NCI-H226 (cell line): ENCODE data around the gene ERMN.
A peak's percentile ranks its signal among the peaks of the same experiment; 100 is the strongest.

Experiments used
- DNase-seq: peaks from one replicate; pipeline ENCODE4 v3.0.0-alpha.2; 2015

Gene ERMN

GRCh38 chr2:157327621-157328500 lies 2.2 kb upstream of the ERMN start:
- DNase-seq: peak; percentile 49

- no peak for DNase-seq
These were observed 1.6 kb upstream of the ERMN start for GRCh38 chr2:157327200-157327599.

GRCh38 chr2:157326698-157327097 lies 1.1 kb upstream of the ERMN start:
- no peak for DNase-seq

- DNase-seq: peak; percentile 67
These were observed 1.2 kb downstream of the ERMN start for GRCh38 chr2:157324331-157324843.

DNA sequence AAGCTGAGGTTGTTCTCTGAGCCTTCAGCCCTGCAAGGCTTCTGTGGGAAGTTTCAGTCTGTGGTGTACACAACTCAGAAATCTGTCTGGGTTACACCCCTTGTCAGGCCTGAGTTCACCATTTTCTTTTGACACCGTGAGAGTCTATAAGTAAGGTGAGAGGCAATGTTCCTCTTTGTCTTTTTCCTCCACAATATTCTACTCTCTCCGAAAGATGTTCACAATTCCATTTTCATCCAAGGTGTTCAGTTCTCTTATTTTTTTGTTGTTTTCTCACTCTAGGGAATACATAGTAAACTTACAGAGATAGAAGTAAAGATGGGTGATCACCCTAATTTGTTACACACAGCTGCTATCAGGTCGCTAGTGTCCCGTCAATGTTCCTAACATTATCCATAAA lies 3.2 kb downstream of the ERMN start:
- no peak for DNase-seq

DNA sequence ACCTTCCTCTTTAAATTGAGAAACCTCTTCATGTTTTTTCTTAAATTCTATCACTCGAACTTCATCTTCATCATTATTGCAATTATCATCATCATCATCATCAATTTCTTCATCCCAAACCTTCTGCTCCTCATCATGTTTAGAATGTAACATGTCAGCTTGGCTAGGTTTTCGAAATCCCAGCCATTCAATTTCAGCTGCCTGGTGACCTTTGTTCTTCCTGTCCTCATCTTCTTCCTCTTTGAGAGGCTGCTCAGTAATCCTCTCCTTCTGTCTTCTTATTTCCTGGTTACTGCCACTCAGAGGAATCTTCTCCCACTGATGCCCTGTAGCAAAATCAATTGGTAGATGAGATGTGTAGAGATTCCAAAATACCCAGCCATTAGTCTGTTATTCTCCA lies 4.2 kb downstream of the ERMN start:
- DNase-seq: no peak

GRCh38 chr2:157320409-157320808 lies 5.2 kb downstream of the ERMN start:
- DNase-seq: no peak

- no peak for DNase-seq
These were observed 5.8 kb downstream of the ERMN start for GRCh38 chr2:157319795-157320194.

DNA sequence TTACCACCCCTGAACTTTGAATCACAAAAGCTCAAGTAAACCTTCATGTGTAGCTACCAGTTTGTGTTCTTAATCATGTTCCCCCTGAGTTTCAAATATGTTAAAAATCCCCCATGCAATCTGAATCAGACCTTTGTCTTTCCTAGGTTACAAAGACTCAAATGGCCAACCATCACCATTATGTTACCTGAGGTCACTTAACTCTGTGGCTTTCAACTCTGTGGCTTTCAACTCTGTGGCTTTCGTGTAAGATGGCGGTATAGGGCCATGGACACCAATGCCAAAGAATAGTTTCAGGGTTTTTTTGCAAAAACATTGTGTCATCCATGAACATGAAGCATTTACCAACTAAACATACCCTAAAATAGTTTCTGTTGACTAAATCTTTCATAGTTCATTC lies 6.7 kb downstream of the ERMN start:
- DNase-seq: no peak

GRCh38 chr2:157315901-157316300 lies 9.7 kb downstream of the ERMN start:
- no peak for DNase-seq

- DNase-seq: no peak
These were observed 12.6 kb downstream of the ERMN start for GRCh38 chr2:157312866-157313486.

DNA sequence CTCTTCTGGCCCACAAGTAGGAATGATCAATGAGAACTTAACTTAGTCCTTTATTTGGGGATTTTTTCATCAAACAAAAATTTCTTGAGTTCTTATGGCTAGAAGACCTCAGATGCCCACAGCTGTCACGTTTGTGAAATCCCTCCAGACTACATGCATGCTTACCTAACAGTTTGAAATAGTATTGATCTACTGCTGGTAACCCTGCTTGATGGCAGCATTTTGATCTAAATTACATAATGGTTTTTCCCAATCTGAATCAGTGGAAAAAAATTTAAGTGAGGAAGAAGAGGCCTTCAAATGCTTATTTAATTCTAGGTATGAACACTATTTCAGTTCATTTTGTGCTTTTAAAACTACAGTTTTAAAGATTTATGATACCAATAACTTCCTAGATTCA lies 13.9 kb downstream of the ERMN start:
- no peak for DNase-seq

GRCh38 chr2:157309878-157310277 lies 15.7 kb downstream of the ERMN start:
- no peak for DNase-seq

DNA sequence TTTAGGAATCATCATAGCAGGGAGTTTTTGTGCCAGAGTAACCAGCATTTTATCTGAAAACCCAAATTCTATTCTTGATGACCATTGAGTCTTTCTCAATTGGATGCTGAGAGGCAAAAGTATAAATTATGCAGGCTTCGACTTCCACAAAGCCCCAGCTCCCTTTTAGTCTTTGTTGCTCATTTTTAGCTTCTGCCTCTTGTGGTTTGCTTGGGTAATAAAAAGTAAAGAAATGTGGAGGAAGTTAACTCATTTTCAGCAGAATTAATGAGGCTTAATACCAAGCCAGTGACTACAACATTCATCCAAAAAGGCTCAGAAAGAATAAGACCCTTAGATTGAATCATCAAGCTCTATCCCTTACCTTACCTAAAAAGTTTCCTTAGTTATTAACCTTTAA lies 18.6 kb downstream of the ERMN start:
- DNase-seq: no peak

DNA sequence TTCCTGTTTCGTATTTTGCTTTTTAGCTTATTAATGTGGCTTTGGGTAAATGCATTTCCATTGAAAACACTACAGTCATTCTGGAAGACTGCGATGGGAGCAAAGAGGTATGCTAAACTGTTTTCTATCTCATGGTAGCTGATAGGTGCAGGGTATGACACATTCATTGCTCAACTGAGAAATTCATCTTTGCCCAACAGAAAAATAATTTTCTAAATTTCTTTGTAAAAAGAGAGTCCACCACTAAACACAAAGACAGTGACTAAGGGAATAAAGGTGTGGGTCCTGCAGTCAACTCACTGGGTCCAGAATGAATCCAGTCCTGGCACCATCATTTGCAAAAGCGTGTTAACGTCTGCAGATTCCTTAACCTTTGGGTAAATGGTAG lies 19.9 kb downstream of the ERMN start:
- peak; percentile 75 for DNase-seq

DNA sequence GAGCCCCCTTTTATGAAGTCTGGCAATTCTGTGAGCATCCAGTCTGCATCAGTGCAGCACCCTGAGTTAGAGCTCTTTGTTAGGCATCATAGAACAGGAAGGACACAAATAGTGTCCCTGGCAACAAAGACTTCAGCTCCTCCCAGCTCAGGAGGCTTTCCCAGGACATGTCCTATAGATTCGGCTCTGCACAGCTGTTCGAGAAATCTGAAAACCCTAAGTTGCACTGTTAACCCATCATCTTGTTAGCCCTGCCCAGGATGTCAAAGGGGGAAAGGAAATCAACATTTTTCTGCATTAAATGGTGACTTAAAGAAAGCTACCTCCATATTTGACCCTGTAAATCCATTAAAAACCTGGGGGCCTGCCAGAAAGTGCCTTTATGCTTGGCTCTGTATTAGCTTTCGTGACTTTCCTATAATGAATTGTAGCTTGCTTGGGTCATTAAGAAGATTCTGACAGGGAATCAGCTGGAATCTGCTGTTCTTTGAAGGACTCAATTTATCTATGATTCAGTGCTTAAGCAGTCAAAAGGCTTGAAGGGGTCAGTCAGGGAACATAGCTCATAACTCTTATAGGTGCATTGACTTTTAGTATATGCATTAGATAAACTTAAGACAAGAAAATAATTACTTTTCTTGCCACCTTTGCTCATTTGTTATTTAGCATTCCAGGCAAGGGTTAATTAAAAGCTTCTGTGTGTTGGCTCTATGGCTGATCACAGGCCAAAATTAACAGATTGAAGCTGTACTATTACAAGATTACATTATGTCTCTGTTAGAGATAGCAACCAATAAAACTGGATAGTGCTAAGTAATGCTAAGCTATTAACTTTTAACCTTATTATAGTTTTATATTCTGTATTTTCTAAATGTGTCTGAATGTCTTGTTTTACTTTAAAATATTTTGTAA lies 20.6 kb downstream of the ERMN start:
- peak; percentile 84 for DNase-seq

DNA sequence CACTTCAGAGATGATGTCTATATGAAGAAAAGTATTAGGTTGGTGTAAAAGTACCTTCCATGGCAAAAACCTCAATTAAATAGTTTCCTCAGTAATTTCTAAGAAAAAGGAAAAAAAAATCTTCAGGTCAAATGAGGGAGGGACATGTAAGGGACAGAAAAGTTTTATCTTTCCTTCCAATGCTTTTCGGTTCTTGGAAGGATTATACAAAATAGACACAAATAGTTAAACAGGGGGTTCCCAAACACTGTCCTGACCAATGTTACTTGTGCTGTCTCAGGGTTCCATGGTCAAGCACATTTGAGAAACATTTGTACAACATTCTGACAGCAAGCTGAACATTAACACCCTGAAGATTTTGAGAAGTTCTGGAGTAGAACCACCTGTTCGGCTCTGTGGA lies 22.0 kb downstream of the ERMN start:
- DNase-seq: no peak

DNA sequence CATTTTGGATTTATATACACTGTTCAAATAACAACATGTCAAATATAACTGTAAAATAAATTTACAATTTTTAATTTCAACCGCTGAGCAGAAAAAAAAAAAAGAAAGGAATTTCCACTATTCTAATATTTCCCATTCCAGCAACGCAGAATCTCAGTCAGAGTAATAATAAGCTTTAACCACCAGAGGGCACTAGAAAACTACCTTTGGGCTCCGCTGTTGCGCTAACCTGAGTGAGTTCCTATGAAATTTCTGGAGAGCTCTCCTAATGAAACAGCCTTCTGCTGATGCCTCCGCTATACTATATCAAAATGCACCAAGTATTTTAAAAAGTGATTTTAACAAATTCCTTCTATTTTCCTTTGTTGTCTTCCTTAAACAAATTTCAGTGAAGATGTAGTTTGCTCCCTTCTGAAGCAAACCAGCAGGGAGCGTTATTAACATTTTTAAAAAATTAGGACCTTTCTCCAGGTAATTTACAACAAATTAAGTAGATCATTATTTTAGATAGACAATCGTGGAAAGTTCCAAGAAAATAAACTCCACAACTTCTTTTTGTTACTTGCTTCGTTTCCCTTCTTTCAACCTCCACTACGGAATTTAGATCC lies 23.0 kb downstream of the ERMN start:
- peak; percentile 40 for DNase-seq

DNA sequence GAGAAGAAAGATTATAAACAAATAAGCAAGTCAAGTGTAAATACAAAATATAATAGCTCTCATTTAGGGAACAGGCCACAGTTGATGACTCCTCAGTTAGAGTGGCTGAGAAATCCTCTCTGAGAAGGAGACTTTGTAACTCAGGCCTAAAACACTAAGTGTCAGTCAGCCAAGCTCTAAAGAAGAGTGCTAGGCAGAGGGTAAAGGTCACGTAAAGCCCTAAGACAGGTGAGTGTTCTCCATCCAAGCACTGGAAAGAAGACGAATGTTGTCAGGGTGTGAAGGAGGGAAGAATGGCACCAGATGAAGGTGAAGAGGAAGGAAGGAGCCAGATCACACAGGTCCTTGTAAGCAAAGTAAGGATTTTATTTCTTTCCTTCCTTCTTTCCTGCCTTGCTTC lies 24.3 kb downstream of the ERMN start:
- DNase-seq: no peak

- no peak for DNase-seq
These were observed 28.7 kb downstream of the ERMN start for GRCh38 chr2:157296958-157297357.

DNA sequence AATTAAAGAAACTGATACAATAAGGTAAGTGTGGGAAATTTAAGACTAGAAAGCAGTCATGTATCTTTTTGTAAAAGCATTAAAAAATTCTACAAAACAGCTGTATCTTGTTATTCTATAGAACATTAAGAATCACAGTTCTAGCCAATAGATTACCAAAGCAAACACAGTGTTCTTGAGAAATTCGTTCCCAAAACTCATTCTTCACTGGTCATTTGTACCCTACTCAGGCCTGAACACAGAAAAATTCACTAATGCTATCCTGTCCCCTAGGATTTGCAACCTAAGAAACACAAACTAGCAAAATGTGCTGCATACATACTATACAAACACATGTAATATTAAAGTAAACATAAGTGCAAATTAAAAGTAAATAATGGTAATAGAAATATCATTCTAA lies 29.1 kb downstream of the ERMN start:
- no peak for DNase-seq

GRCh38 chr2:157292853-157293252 lies 32.8 kb downstream of the ERMN start:
- no peak for DNase-seq

DNA sequence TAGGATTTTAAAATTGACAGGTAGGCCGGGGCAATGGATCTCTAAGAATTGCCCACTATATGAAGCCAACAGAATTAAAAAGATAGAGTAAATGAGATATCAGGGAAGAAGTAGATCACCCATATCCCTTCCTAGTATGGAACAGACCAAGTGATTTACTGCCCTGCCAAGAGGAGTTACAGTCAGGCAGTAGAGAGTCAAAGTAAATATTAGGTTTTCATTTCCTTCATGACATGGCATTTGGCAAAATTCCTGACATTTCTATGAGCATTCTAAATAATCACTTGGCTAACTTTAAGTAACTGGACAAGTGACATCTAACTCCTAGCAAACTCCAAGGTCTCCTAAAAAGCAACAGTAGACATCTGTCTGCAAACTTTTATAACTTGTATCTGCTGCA lies 34.6 kb downstream of the ERMN start:
- no peak for DNase-seq
